ENCODE results near the gene NDEL1.

DNA sequence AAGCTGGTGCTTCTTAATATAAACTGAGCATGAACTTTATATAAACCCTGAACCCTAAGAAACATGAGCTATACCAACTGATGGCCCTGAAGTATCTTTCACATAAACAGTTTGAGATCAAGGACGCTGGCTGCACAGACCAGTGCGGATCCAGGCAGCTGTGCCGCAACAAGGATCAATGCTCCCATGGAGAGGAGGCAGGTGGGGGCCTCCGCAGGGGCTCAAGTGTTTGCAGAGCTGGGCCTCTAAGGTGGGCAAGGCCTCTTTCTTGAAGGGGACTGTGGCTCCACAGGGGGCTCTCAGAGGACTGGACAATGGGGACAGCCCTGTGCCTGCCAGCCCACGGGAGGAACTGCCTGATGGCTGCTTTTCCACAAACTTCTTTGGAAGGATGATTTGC lies 46.0 kb downstream of the NDEL1 start:
- no peak for TF ChIP-seq POLR2A (IDR thresholded peaks at IDR 0.05)
- TF ChIP-seq, protein P1, sequence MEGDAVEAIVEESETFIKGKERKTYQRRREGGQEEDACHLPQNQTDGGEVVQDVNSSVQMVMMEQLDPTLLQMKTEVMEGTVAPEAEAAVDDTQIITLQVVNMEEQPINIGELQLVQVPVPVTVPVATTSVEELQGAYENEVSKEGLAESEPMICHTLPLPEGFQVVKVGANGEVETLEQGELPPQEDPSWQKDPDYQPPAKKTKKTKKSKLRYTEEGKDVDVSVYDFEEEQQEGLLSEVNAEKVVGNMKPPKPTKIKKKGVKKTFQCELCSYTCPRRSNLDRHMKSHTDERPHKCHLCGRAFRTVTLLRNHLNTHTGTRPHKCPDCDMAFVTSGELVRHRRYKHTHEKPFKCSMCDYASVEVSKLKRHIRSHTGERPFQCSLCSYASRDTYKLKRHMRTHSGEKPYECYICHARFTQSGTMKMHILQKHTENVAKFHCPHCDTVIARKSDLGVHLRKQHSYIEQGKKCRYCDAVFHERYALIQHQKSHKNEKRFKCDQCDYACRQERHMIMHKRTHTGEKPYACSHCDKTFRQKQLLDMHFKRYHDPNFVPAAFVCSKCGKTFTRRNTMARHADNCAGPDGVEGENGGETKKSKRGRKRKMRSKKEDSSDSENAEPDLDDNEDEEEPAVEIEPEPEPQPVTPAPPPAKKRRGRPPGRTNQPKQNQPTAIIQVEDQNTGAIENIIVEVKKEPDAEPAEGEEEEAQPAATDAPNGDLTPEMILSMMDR (IDR thresholded peaks at IDR 0.05 in 4 of 5, conservative IDR thresholded peaks at IDR 0.05 in 1 of 5): no peak
